GM19468 (cell line): ENCODE data around the gene FUT6.

ENCODE experiments used
- ATAC-seq: cut with Tn5 transposase; IDR thresholded peaks from one replicate; pipeline ENCODE4 v1.9.1; 2021; ENCODE audit warnings: mild to moderate bottlenecking, moderate library complexity, moderate number of reproducible peaks; ENCODE audit not compliant: unreplicated experiment; ENCODE audit errors: extremely low read depth

Gene FUT6

DNA sequence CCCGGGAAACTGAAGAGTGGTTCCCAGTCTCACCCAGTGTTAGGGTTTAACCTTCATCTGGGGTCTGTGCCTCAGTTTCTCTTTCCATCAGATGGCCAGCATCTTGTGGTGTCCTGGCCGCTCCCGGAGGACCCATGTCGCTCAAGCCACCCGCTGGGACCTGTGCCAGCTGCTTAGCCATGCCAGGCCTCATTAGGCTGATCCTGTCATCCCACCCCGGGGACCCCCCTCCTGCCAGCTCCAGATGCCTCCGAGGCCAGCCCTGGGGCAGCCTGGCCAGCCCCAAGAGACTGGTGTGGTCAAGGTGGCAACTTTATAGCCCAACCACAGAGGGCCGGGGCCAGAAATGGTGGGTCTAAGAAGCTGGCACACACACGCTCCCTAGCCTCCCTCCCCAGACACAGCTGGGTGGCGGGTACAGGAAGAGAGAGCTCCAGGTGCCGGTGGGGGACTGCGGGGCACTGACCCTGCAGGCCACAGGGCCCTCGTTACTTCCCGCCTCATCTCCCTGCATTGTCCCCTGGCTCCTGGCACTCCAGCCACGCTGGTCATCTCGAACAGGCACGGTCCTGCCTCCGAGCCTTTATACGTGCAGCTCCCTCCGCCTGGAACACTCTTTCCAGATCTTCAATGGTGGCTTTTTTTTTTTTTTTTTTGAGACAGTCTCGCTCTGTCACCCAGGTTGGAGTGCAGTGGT lies 31.2 kb downstream of the FUT6 start:
- ATAC-seq = no peak

DNA sequence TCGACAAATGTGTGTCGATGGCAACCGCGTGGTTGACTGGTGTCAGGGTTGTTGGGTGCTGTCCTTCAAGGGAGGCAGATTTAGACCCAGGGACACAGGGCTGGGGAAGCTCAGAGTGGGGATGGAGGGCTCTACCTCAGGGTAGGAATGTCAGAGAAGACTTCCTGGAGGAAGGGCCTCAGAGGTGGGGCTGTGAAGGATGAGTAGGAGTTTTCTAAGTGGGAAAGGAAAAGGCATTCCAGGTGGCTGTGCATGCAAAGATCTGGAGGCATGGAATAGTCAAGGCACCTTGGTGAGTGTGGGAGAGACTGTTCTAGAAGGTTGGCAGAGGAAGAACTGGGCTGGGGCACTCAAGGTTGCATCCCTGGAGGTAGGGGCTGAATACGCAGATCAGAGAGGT lies 32.6 kb downstream of the FUT6 start:
- ATAC-seq = no peak

DNA sequence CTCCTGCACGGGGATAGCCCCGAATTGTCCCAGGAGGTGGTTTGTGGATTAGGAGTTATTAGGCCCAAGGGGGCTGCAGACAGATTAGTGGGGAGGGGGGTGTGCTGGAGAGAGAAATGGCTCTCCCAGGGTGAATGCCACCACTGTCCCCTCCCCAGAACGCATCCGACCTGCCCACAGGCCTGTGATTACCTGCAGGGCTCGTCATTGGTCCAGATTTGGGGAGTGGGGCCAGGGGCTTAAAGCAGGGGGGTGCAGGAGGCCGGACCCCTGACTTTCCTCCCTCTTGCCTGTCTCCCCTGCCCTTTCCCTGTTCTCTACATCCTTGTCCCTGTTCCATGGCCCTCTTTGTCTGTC lies 33.4 kb downstream of the FUT6 start:
- no peak for ATAC-seq

DNA sequence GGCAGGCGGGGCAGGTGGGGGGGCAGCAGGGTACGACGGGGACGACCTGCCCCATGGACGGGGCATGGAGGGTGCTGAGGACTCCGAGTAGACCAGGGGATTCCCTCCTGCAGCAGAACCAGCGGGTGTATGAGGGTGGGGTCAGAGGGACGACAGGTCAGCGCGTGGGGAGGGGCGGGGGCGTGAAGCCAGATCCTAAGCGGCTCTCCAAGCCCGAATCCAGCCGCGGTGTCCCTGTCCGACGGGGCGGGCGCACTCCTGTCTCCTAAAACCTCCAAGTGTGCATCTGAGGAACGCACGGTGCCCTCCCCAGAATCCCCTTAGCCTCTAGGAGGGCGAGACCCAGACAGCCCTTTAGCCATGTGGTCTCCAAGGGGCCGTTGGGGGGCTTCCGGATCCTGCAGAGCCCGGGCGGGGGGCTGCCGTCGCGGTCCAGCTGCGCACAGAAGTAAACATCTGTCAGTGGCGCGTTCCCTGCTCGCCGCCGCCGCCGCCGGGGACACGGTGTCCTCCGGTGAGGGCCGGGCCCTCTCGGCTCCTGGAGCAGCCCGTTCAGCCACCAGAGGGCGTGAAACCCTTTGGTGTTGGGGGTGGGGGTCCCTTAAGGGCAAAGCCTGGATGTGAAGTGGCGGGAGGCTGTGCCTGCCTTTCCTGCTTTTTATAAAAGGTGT lies 33.9 kb downstream of the FUT6 start:
- no peak for ATAC-seq

DNA sequence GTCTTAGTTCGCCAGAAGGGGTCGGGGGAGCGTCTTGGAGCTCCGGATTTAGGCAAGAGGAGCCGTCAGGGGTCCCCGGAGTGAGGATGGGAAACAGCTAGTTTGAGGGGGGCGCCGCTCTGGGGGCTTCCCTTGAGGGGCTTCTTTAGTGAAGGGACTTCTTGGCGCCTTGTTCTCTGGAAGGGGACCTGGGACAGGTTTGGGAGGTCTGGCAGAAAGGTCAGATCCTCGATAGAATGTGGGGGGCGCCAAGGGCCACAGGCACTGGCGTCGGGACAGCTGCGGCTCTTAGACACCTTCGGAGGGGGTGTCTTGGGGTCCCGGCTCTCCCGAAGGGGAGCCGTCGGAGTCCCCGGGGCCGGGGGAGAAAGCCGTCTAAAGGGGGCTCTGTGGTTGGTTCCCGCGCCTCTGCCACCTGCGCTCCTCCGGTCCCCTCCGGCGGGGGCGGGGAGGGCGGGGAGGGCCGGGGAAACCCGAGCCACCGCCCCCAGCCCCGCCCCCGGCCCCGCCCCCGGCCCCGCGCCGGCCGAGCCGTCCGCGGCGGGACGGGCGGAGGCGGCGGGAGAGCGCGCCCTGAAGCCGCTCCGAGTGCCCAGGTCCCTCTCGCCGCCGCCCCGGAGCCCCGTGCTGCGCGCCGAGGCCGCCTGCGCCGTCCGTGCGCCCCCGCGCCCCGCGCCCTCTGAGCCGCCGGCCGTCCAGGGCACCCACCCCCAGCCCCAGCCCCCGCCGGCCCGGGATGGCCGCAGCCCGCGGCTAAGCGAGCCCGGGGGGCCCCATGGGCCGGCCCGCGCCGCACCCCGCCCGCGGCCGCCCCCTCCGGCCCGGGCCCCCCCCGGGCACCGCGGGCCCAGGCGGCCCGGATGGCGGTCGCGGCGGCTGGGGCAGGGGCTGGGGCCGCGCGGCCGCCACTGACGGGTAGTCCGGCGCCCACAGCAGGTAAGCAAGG lies 34.7 kb downstream of the FUT6 start, which contains the start of gene NRTN:
TSS of gene NRTN (plus strand) at position 552 of the 946 bp plus-strand sequence. CDS start 19,099 bp downstream, outside the sequence.
- ATAC-seq = no peak

GRCh38 chr19:5803752-5804515 lies 35.6 kb downstream of the FUT6 start:
- peak; percentile 60 for ATAC-seq

DNA sequence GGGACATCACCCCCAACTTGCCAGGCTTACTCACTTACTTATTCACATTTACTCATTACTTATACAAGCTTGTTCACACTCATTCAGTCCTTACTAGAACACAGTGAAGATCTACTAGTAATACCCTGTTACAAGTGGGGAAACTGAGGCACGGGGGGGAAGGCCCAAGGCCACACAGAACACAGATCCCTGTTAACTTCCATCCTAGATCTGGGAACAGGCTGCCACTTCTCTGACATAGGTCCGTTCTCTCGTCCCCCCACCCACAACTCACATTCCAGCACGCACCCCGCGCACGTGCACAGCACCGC lies 36.1 kb downstream of the FUT6 start:
- ATAC-seq = no peak

GRCh38 chr19:5801796-5802619 lies 37.5 kb downstream of the FUT6 start:
- no peak for ATAC-seq

DNA sequence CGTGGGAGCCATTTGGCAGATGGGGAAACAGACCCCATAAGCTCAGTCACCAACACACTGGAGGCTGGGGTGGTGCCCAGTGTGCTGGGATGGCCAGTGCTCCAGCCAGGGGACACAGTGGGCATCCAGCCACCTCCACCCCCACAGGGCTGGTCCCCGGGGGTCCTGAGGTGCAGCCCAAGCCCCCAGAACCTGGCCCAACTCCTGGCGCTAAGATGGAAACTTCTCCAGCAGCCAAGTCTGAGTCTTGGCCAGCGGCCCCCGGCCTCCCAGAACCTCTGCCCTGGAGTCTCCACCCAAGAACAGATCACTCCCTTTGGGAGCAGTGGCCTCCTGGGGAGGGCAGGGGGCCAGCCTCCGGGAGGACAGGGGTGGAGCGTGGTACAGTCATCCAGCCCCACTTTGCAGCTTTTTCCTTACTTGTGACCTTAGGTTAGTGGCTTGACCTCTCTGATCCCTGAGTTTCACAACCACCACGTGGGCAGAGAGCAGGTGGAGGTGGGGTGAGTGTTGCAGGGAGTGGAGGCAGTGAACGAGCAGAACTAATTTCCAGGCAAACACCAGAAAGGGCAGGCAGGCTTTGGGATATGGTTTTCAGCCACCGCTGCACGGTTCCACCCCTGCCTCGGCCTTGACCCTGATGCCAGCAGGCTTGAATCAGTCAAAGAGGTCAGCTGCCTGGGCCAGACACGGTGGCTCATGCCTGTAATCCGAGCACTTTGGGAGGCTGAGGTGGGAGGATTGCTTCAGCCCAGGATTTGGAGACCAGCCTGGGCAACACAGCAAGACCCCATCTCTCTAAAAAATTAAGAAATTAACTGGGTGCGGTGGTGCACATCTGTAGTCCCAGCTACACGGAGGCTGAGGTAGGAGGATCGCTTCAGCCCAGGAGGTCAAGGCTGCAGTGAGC lies 38.9 kb downstream of the FUT6 start:
- ATAC-seq = no peak

- no peak for ATAC-seq
Measured at GRCh38 chr19:5799247-5800241, 40.0 kb downstream of the FUT6 start.

- ATAC-seq = no peak
Measured at GRCh38 chr19:5798244-5798643, 41.3 kb downstream of the FUT6 start.

GRCh38 chr19:5795382-5795919 lies 44.1 kb downstream of the FUT6 start:
- ATAC-seq = no peak

GRCh38 chr19:5793188-5793587 lies 46.3 kb downstream of the FUT6 start:
- no peak for ATAC-seq

DNA sequence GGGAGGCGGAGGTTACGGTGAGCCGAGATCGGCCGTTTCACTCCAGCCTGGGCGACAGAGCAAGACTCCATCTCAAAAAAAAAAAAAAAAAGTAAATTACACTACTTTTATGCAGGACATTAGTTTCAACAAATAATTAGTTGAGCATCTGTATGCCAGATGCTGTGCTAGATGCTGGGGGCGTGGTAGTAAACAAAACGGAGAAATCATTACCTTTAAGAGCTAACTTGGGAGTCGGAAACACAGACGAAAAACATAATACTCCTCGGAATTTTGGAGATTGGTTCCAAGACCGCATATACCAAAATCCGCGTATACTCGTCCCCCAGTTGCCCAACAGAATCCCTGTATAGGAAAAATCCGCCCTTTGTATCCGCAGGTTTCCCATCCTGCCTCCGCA lies 47.3 kb downstream of the FUT6 start:
- no peak for ATAC-seq

- ATAC-seq = peak; percentile 80
Measured at GRCh38 chr19:5790559-5791520, 48.7 kb downstream of the FUT6 start, which contains the start of gene DUS3L. Gene DUS3L (minus strand): TSS chr19:5791163. CDS start chr19:5791141, 22 bp downstream.
